Hepatocyte (in vitro differentiated cells): ENCODE measurements around the gene KIF3A.

Experiments
- CTCF ChIP-seq: fragments of 200-600 bp; sonication (generic); IDR thresholded peaks from 2 replicates; pipeline ENCODE4 v1.5.1; 2016; ENCODE audit warnings: antibody characterized with exemption, mild to moderate bottlenecking; ENCODE audit not compliant: poor library complexity
- EZH2 ChIP-seq: fragments of 200-600 bp; sonication (generic); IDR thresholded peaks from 2 replicates; pipeline ENCODE4 v1.6.1; 2016; ENCODE audit warnings: antibody characterized with exemption, mild to moderate bottlenecking, borderline replicate concordance
- EZH2phosphoT487 ChIP-seq: fragments of 200-600 bp; sonication (generic); IDR thresholded peaks from one replicate; pipeline ENCODE4 v1.6.1; 2018; ENCODE audit warnings: antibody characterized with exemption, mild to moderate bottlenecking, low read depth, moderate library complexity; ENCODE audit not compliant: unreplicated experiment, severe bottlenecking

GRCh38 chr5:132736853-132737833 lies at the start of gene KIF3A:
- no peak for TF ChIP-seq CTCF
- no peak for TF ChIP-seq EZH2
- TF ChIP-seq EZH2phosphoT487 = no peak
